ENCODE measurements around the gene B4GAT1. TPM values are rescaled to one million over a fixed set of nuclear protein-coding genes. Genes with fewer than 3 reads are reported as not detected.

The B4GAT1 gene
- polyA plus RNA-seq, 3 donors = 0.75 to 1.7 (median 1.7) TPM

- H3K4me3 ChIP-seq (replicated peaks in 1 of 3; ENCODE audit: low read depth in 2 of 3, low read length in 3 of 3) = no peak overlapping the region
- H2AFZ ChIP-seq (ENCODE audit: insufficient read depth, low read depth, low read length, poor library complexity, severe bottlenecking) = no peak overlapping the region
- peaks cover 22 to 28% of the 10 kb centered on the region in 2 donors for H3K4me1 ChIP-seq (ENCODE audit: control insufficient read depth in 1 of 2, insufficient read depth in 2 of 2, low read length in 2 of 2)
- no peaks in the 10 kb centered on the region for H3K9me3 Mint-ChIP-seq
- no peak overlapping the region for H3K27ac ChIP-seq (ENCODE audit: low read depth in 1 of 2, low read length in 2 of 2)
- H3K79me2 ChIP-seq (ENCODE audit: insufficient read depth, low read length) = peaks cover 9% of the 10 kb centered on the region
- no peak overlapping the region for H3K4me3 Mint-ChIP-seq
- H3K27me3 ChIP-seq (ENCODE audit: control insufficient read depth in 2 of 2, insufficient read depth in 2 of 2, low read length in 2 of 2) = no peaks in the 10 kb centered on the region
- H3K9ac ChIP-seq (ENCODE audit: insufficient read depth, low read length, poor library complexity, severe bottlenecking) = no peak overlapping the region
- TF ChIP-seq CTCF (IDR thresholded peaks at IDR 0.05) = no peak
- peaks cover 0 to 3% (median 2%) of the 10 kb centered on the region in 3 donors for H3K27me3 Mint-ChIP-seq (ENCODE audit: low read depth in 3 of 3)
- H4K20me1 ChIP-seq (ENCODE audit: insufficient read depth, low read length) = peaks cover 24% of the 10 kb centered on the region
- H3K4me2 ChIP-seq (replicated peaks; ENCODE audit: extremely low read depth, low read length, poor library complexity, severe bottlenecking) = no peak overlapping the region
- 96% methylated on average over 5 of the region's 10 CpGs for WGBS (ENCODE audit: insufficient coverage)
- H3K27ac Mint-ChIP-seq = no peak overlapping the region
- peaks cover 25 to 32% of the 10 kb centered on the region in 2 donors for H3K36me3 ChIP-seq (replicated peaks in 1 of 2; ENCODE audit: control insufficient read depth in 1 of 2, insufficient read depth in 2 of 2, low read length in 2 of 2)
- H3K36me3 Mint-ChIP-seq = peaks cover 22 to 28% of the 10 kb centered on the region in 2 donors
- intact Hi-C loops (cut with micrococcal nuclease) = no loop called here
- no peak for DNase-seq
- H3K4me1 Mint-ChIP-seq = peaks cover 27% of the 10 kb centered on the region
- no peaks in the 10 kb centered on the region for H3K9me3 ChIP-seq (replicated peaks in 1 of 2; ENCODE audit: control insufficient read depth in 1 of 2, insufficient read depth in 1 of 2, low read length in 2 of 2)
Observed at GRCh38 chr11:66330931-66331330, 16.5 kb downstream of the B4GAT1 start.

GRCh38 chr11:66329165-66329673, 18.2 kb downstream of the B4GAT1 start:
- peak overlapping the region in 1 of 2 donors; percentile 21 for H3K4me3 Mint-ChIP-seq

More at GRCh38 chr11:66329165-66329673, 18.2 kb downstream of the B4GAT1 start:
- no peaks in the 10 kb centered on the region for H3K27me3 ChIP-seq (ENCODE audit: control insufficient read depth in 2 of 2, insufficient read depth in 2 of 2, low read length in 2 of 2)
- H3K4me1 Mint-ChIP-seq = peaks cover 18% of the 10 kb centered on the region
- H3K9ac ChIP-seq (ENCODE audit: insufficient read depth, low read length, poor library complexity, severe bottlenecking) = no peak overlapping the region
- peaks cover 7 to 11% of the 10 kb centered on the region in 2 donors for H3K4me1 ChIP-seq (ENCODE audit: control insufficient read depth in 1 of 2, insufficient read depth in 2 of 2, low read length in 2 of 2)
- no peak overlapping the region for H3K4me3 ChIP-seq (replicated peaks in 1 of 3; ENCODE audit: low read depth in 2 of 3, low read length in 3 of 3)
- no peaks in the 10 kb centered on the region for H3K9me3 Mint-ChIP-seq
- H3K36me3 Mint-ChIP-seq = peaks cover 21 to 28% of the 10 kb centered on the region in 2 donors
- TF ChIP-seq CTCF (IDR thresholded peaks at IDR 0.05) = no peak
- H3K36me3 ChIP-seq (replicated peaks in 1 of 2; ENCODE audit: control insufficient read depth in 1 of 2, insufficient read depth in 2 of 2, low read length in 2 of 2) = peaks cover 24 to 31% of the 10 kb centered on the region in 2 donors
- peaks cover 0 to 3% (median 2%) of the 10 kb centered on the region in 3 donors for H3K27me3 Mint-ChIP-seq (ENCODE audit: low read depth in 3 of 3)
- H3K27ac ChIP-seq (ENCODE audit: low read depth in 1 of 2, low read length in 2 of 2) = no peak overlapping the region
- peak overlapping the region in 1 of 7 donors; percentile 35 for H3K27ac Mint-ChIP-seq
- H2AFZ ChIP-seq (ENCODE audit: insufficient read depth, low read depth, low read length, poor library complexity, severe bottlenecking) = no peak overlapping the region
- 100% methylated on average over 1 of the region's 3 CpGs for WGBS (ENCODE audit: insufficient coverage)
- intact Hi-C loops (cut with micrococcal nuclease) = no loop called here
- H3K9me3 ChIP-seq (replicated peaks in 1 of 2; ENCODE audit: control insufficient read depth in 1 of 2, insufficient read depth in 1 of 2, low read length in 2 of 2) = no peaks in the 10 kb centered on the region
- H3K79me2 ChIP-seq (ENCODE audit: insufficient read depth, low read length) = no peaks in the 10 kb centered on the region
- H4K20me1 ChIP-seq (ENCODE audit: insufficient read depth, low read length) = peaks cover 12% of the 10 kb centered on the region
- H3K4me2 ChIP-seq (replicated peaks; ENCODE audit: extremely low read depth, low read length, poor library complexity, severe bottlenecking) = no peak overlapping the region
- DNase-seq = no peak

Measured in CD14-positive monocyte (primary cell).